ENCODE measurements around the gene SPAG6. TPM values are rescaled to one million over a fixed set of nuclear protein-coding genes. Genes with fewer than 3 reads are reported as not detected.

The SPAG6 gene
- total RNA-seq, 2 experiments from 2014 or later, result not detected

- CTCF ChIA-PET, result interaction anchor here (1.0 kb wide), 1 partner anchor 23 kb away, joined by 4 read pairs; no protein-coding TSS in a partner anchor
- POLR2A ChIA-PET, result no interaction called here
Observed at GRCh38 chr10:22320591-22321155, 24.6 kb upstream of the SPAG6 start, which contains the start of gene BMI1. BMI1 (plus strand) TSS chr10:22321099; CDS start chr10:22326450, 5,351 bp downstream.

- CTCF ChIA-PET, result no interaction called here
- POLR2A ChIA-PET, result no interaction called here
Observed at GRCh38 chr10:22321156-22321923, 24.0 kb upstream of the SPAG6 start.

GRCh38 chr10:22321924-22322640 is 23.2 kb upstream of the SPAG6 start:
- ChIA-PET CTCF (interaction anchor here (0.6 kb wide), 1 partner anchor 373 kb away, joined by 3 read pairs; no protein-coding TSS in a partner anchor), POLR2A (no interaction called here)

- CTCF ChIA-PET, result interaction anchor here (0.6 kb wide), 1 partner anchor 373 kb away, joined by 3 read pairs; no protein-coding TSS in a partner anchor
- POLR2A ChIA-PET, result no interaction called here
Observed at GRCh38 chr10:22322641-22323160, 22.6 kb upstream of the SPAG6 start.

- ChIA-PET CTCF (no interaction called here), POLR2A (no interaction called here)
Observed at GRCh38 chr10:22323538-22324305, 21.6 kb upstream of the SPAG6 start.

GRCh38 chr10:22324413-22324812 is 20.9 kb upstream of the SPAG6 start:
- POLR2A ChIA-PET, result interaction anchor here (0.7 kb wide), 1 partner anchor 16 kb away, joined by 3 read pairs; no protein-coding TSS in a partner anchor

GRCh38 chr10:22324893-22325271 is 20.4 kb upstream of the SPAG6 start:
- ChIA-PET POLR2A (interaction anchor here (0.7 kb wide), 1 partner anchor 15 kb away, joined by 3 read pairs; no protein-coding TSS in a partner anchor), CTCF (no interaction called here)

More at GRCh38 chr10:22324413-22324812, 20.9 kb upstream of the SPAG6 start:
- CTCF ChIA-PET, result no interaction called here

GRCh38 chr10:22325272-22326144 is 19.8 kb upstream of the SPAG6 start:
- POLR2A ChIA-PET, result no interaction called here
- CTCF ChIA-PET, result no interaction called here

- POLR2A ChIA-PET, result no interaction called here
- CTCF ChIA-PET, result no interaction called here
Observed at GRCh38 chr10:22326145-22326702, 19.1 kb upstream of the SPAG6 start.

- CTCF ChIA-PET, result no interaction called here
- POLR2A ChIA-PET, result no interaction called here
Observed at GRCh38 chr10:22329150-22329549, 16.1 kb upstream of the SPAG6 start.

- CTCF ChIA-PET, result no interaction called here
- POLR2A ChIA-PET, result no interaction called here
Observed at GRCh38 chr10:22332116-22332692, 13.1 kb upstream of the SPAG6 start.

GRCh38 chr10:22333167-22333974 is 11.9 kb upstream of the SPAG6 start:
- POLR2A ChIA-PET, result no interaction called here

GRCh38 chr10:22333975-22334282 is 11.4 kb upstream of the SPAG6 start:
- ChIA-PET POLR2A (no interaction called here), CTCF (no interaction called here)

More at GRCh38 chr10:22333167-22333974, 11.9 kb upstream of the SPAG6 start:
- CTCF ChIA-PET, result no interaction called here

GRCh38 chr10:22334414-22335172 is 10.7 kb upstream of the SPAG6 start:
- POLR2A ChIA-PET, result interaction anchor here (0.9 kb wide), 1 partner anchor 9 kb away, joined by 3 read pairs; no protein-coding TSS in a partner anchor
- CTCF ChIA-PET, result no interaction called here

GRCh38 chr10:22335173-22335933 is 9.9 kb upstream of the SPAG6 start:
- ChIA-PET POLR2A (interaction anchor here (0.9 kb wide), 1 partner anchor 8 kb away, joined by 3 read pairs; no protein-coding TSS in a partner anchor), CTCF (no interaction called here)

Measured in activated CD8-positive, alpha-beta memory T cell treated with anti-CD3 and anti-CD28 coated beads for 36 hours (primary cell).